Lower lobe of right lung (tissue), 2 donors: Measurements from ENCODE around the gene ADGRF1. TPM values are rescaled to one million over a fixed set of nuclear protein-coding genes. Genes with fewer than 3 reads are reported as not detected.

ENCODE experiments used
- ATAC-seq, 2 donors: fragments of 200-7000 bp; cut with Tn5 transposase; one replicate each; pipeline ENCODE4 v1.9.1; 2020 to 2022; ENCODE audit warnings: mild to moderate bottlenecking in 2 of 2, moderate library complexity in 2 of 2
- DNase-seq: peaks from one replicate; pipeline ENCODE4 v3.0.0-alpha.2; 2020
- H3K27ac ChIP-seq: fragments of 200-600 bp; one replicate; pipeline ENCODE4 v1.8.0; 2022
- H3K27me3 ChIP-seq: fragments of 200-600 bp; one replicate; pipeline ENCODE4 v1.8.0; 2022; ENCODE audit warnings: low read depth
- H3K36me3 ChIP-seq: fragments of 200-600 bp; one replicate; pipeline ENCODE4 v1.8.0; 2022; ENCODE audit warnings: mild to moderate bottlenecking
- H3K4me1 ChIP-seq: fragments of 200-600 bp; one replicate; pipeline ENCODE4 v1.8.0; 2022
- H3K4me3 ChIP-seq: fragments of 200-600 bp; one replicate; pipeline ENCODE4 v1.8.0; 2022; ENCODE audit warnings: mild to moderate bottlenecking
- H3K9me3 ChIP-seq: fragments of 200-600 bp; one replicate; pipeline ENCODE4 v1.8.0; 2022
- CTCF ChIP-seq: fragments of 200-600 bp; IDR thresholded peaks from one replicate; pipeline ENCODE4 v1.8.0; 2022; ENCODE audit warnings: antibody characterized with exemption, mild to moderate bottlenecking
- intact Hi-C: fragments of 100-400 bp; cut with DNase I; formaldehyde crosslinking; loops from one replicate; pipeline ENCODE4 v1.11.0; 2022
- total RNA-seq: library from RNA; stranded (reverse); fragmentation: NEBNext Ultra II Directional; extraction: Animal tissue kit (Norgen Biotek cat#: 25700); gene quantifications from one replicate; pipeline ENCODE4 v1.2.1, GENCODE V29; 2021
- donor health status: DM: no; HTN: yes; CAD: no; lungs with severe emphysema.

Gene ADGRF1
- total RNA-seq, 1 donor from 2014 or later = 9.9 TPM

DNA sequence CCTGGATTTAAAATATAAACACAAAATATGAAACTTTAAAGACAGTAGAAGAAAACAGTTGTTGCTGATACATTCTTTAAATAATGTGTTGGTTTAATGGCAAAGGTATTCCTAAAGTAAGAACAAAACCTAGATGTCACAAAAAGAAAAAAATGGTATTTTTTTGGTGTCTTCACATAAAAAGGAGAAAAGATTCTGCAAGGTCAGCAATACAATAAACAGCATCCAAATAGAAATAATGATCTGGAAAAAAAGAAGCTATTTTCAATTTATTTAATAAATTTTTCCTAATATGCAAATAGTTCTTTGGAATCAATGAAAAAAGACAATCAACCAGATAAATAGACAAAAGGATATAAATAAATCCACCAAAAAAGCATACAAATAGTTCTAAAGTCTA, 6.5 kb upstream of the ADGRF1 start:
- ATAC-seq (no peak), DNase-seq (no peak)
- H3K4me1 ChIP-seq = peaks cover 19% of the 10 kb centered on the region
- no peak overlapping the region for H3K27ac ChIP-seq
- no peaks in the 10 kb centered on the region for H3K9me3 ChIP-seq
- H3K27me3 ChIP-seq = no peaks in the 10 kb centered on the region
- TF ChIP-seq CTCF = no peak
- no peak overlapping the region for H3K4me3 ChIP-seq
- no peaks in the 10 kb centered on the region for H3K36me3 ChIP-seq
- intact Hi-C loops = loop anchor here (10.0 kb wide), 1 partner anchor 54 kb away; no protein-coding TSS in a partner anchor

GRCh38 chr6:47047479-47048407, 5.6 kb upstream of the ADGRF1 start:
- intact Hi-C loops = loop anchor here (10.0 kb wide), 1 partner anchor 53 kb away; no protein-coding TSS in a partner anchor
- TF ChIP-seq CTCF = peak; percentile 80

GRCh38 chr6:47047097-47047478, 5.0 kb upstream of the ADGRF1 start:
- ATAC-seq = peak in 1 of 2 donors; percentile 7
- Histone ChIP-seq H3K27me3 (no peaks in the 10 kb centered on the region), H3K4me3 (no peak overlapping the region), H3K27ac (peak overlapping the region; percentile 3), H3K4me1 (peaks cover 19% of the 10 kb centered on the region), H3K36me3 (no peaks in the 10 kb centered on the region), H3K9me3 (no peaks in the 10 kb centered on the region)
- no peak for DNase-seq
- no peak for TF ChIP-seq CTCF
- intact Hi-C loops = loop anchor here (10.0 kb wide), 1 partner anchor 52 kb away; no protein-coding TSS in a partner anchor

More at GRCh38 chr6:47047479-47048407, 5.6 kb upstream of the ADGRF1 start:
- Histone ChIP-seq H3K4me1 (peaks cover 19% of the 10 kb centered on the region), H3K36me3 (no peaks in the 10 kb centered on the region), H3K4me3 (no peak overlapping the region), H3K27me3 (no peaks in the 10 kb centered on the region), H3K9me3 (no peaks in the 10 kb centered on the region), H3K27ac (peak overlapping the region; percentile 3)
- peak; percentile 93 to 94 for ATAC-seq
- no peak for DNase-seq

- ATAC-seq (peak; percentile 79 to 83), DNase-seq (no peak)
- no peak overlapping the region for H3K4me3 ChIP-seq
- intact Hi-C loops = loop anchor here (10.0 kb wide), 1 partner anchor 50 kb away; no protein-coding TSS in a partner anchor
- no peaks in the 10 kb centered on the region for H3K9me3 ChIP-seq
- H3K36me3 ChIP-seq = no peaks in the 10 kb centered on the region
- no peak for TF ChIP-seq CTCF
- no peaks in the 10 kb centered on the region for H3K27me3 ChIP-seq
- H3K4me1 ChIP-seq = peaks cover 19% of the 10 kb centered on the region
- peak overlapping the region; percentile 12 for H3K27ac ChIP-seq
Measured at GRCh38 chr6:47044397-47044796, 2.3 kb upstream of the ADGRF1 start.

GRCh38 chr6:47043286-47043685, 1.2 kb upstream of the ADGRF1 start:
- no peak for TF ChIP-seq CTCF
- DNase-seq = no peak
- Histone ChIP-seq H3K27ac (no peak overlapping the region), H3K4me1 (peaks cover 19% of the 10 kb centered on the region), H3K36me3 (no peaks in the 10 kb centered on the region), H3K4me3 (no peak overlapping the region), H3K27me3 (no peaks in the 10 kb centered on the region), H3K9me3 (no peaks in the 10 kb centered on the region)
- ATAC-seq = no peak
- intact Hi-C loops = loop anchor here (10.0 kb wide), 1 partner anchor 48 kb away; no protein-coding TSS in a partner anchor
